Sigmoid colon (tissue), 4 donors: ENCODE measurements around the gene CDC7.

ENCODE experiments used
- EP300 ChIP-seq, 4 donors: sonication (generic); formaldehyde crosslinking; IDR thresholded peaks; one replicate each; pipeline ENCODE4 v1.6.1; 2017; ENCODE audit warnings: antibody characterized with exemption in 4 of 4
- TF ChIP-seq, protein P1 (sequence below), 4 experiments: fragments of 450-650 bp in 3 of 4; fragments of 200-600 bp in 1 of 4; IDR thresholded peaks; one replicate each; pipeline ENCODE4 v1.5.1; 2016 to 2019; ENCODE audit warnings: antibody characterized with exemption in 4 of 4, mild to moderate bottlenecking in 3 of 4, moderate library complexity in 2 of 4

GRCh38 chr1:91567583-91567982 is 66.9 kb downstream of the CDC7 start:
- TF ChIP-seq, protein P1, sequence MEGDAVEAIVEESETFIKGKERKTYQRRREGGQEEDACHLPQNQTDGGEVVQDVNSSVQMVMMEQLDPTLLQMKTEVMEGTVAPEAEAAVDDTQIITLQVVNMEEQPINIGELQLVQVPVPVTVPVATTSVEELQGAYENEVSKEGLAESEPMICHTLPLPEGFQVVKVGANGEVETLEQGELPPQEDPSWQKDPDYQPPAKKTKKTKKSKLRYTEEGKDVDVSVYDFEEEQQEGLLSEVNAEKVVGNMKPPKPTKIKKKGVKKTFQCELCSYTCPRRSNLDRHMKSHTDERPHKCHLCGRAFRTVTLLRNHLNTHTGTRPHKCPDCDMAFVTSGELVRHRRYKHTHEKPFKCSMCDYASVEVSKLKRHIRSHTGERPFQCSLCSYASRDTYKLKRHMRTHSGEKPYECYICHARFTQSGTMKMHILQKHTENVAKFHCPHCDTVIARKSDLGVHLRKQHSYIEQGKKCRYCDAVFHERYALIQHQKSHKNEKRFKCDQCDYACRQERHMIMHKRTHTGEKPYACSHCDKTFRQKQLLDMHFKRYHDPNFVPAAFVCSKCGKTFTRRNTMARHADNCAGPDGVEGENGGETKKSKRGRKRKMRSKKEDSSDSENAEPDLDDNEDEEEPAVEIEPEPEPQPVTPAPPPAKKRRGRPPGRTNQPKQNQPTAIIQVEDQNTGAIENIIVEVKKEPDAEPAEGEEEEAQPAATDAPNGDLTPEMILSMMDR (IDR thresholded peaks at IDR 0.05): no peak
- no peak for TF ChIP-seq EP300 (IDR thresholded peaks at IDR 0.05)
